ENCODE data around the gene CAMTA1. TPM values are rescaled to one million over a fixed set of nuclear protein-coding genes. Genes with fewer than 3 reads are reported as not detected.

Gene CAMTA1
- total RNA-seq, 1 experiment from 2014 or later = 219 TPM

DNA sequence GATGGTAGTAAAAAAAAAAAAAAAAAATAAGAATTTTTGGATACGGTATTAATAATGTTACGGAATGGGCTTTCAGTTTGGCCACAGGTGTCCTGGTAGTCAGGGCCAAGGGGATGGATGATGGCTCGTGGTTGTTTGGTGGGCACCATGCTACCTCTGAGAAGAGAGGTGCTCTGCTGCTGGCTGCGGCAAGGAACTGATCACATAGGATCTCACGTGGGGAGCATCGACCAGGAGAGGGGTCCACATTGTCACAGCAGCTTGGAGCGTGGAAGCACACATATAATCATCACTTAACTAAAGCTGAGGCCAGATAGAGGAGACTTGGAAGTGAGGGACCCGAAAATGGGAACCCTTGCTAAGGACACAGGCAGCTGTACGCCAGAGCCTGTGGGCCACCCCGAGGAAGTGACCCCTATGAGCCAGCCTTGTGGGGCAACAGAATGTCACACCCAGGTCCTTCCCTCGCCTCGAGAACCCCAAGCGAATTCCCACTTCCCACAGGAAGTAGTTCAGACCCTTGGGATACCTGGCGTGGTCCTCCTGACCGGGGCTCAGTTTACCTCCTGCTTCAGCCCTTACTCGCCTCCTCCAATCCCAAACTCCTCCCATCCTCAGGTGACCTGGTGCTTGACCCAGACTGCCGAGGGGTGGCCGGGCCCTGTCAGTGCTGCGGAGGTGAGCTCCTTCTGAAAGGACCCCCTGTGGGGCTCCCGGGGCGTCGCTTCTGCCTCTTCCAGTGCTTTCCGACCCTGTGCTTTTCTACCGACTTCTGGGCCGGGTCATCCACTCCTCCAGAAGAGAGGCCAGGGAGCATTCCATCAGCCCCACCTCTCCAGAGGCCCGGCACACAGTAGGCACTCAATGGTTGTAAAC is 222.0 kb downstream of the CAMTA1 start:
- no peak for DNase-seq (ENCODE audit: low read depth)

DNA sequence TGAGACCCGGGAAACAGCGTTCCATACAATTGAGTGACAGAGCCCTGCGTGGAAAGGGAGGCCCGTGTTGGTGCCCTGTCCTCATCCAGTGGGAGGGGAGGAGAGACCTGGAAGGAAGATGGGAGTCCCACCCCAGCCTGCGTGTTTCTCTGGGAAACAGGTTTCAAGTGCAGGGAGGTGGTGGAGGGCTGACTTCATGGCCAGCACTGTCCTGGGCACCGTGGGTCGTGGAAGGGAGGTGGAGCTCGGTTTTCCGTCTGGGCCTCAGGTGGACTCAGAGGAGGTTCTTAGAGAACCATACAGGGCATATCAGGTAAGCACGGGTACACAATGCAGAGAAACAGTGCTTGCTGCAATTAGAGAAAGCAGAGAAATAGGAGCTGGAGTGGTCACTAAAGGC is 222.6 kb downstream of the CAMTA1 start:
- no peak for DNase-seq (ENCODE audit: low read depth)

DNA sequence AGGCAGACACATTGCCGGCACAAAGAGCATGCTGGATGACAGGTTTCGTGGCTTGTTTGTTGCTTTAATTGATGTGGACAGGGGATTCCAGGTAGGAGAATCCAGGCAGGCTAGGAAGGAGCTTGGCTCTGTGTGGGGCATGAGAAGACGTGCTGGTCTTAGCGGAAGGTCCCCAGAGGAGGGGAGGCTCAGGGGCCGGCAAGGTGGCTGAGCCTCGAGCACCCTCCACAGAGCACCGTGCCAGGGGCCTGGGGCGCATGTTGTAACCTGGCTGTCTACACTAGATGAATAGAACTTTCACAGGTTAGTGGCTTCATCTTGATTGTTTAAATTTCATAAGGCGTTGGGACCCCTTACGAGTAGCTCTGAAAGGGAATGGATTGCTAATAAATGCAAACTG is 223.1 kb downstream of the CAMTA1 start:
- DNase-seq (ENCODE audit: low read depth) = no peak

DNA sequence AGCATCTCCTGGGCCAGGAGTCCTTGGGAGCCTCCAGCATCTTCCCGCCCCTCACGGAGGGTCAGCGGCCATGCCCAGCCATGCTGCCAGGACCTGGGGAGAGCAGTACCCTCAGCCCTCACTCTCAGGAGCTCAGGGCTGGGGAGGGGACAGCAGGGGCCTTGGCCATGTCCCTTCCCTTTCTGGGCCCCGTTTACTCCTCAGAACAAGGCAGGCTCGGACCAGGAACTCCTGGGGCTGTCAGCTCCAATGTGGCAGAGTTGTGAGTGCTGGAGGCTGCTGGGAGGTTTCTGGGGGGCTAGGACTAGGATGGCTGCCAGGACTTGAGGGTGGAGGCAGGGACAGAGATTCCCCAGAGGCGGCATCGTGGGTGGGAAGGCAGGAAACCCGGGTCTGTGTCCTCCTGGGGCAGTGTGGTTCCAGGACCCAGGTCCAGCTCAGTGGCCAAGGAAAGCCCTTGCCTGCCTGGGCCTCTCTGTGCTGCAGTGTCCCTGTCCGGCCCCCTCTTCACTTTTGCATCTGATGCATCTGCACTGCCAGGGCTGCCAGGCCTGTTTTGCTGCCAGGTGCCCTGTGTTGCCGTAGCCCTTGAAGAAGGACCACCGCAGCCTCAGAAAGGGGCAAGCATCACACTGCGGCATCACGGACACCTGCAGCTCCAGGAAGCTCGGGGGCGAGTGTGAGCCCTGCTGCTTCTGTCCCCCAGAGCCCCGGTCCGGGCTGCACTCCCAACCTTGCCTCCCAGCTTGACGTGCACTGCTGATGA is 223.9 kb downstream of the CAMTA1 start:
- no peak for DNase-seq (ENCODE audit: low read depth)

DNA sequence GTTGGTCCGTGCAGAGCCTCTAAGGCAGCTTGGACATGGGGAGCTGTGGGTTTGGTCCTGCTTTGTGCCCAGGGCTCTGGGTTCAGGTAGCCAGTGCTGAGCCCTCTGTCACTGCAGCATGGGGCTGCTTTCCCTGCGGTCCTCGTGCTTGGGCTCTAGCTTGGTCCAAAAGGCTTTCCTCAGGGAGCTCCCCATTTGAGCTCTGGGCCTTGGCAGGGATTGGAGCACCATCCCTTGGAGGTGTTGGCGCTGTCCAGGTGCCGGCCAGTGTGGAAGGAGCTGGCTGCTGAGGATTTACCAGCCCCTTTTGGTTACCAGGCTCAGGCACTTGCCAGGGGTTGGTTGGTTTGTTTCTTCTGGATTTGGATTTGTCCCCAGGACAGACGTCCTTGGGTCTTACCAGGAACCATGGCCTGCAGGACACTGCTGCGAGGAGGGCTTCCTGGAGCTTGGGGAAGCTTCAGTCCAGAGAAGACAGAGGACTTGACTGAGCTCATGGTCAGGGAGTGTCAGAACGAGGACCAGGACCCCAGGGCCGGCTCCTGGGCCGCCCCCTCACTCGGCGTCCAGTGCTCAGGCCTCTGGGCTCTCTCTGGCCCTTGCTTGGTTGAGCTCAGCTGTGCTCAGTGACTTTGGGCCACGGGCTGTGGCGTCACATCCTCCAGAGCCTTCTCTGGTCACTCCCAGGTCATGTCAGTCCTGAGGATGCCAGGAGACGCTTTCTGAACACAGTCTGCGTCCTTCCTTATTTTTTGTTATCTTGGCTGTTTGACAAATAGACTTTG is 224.7 kb downstream of the CAMTA1 start:
- no peak for DNase-seq (ENCODE audit: low read depth)

DNA sequence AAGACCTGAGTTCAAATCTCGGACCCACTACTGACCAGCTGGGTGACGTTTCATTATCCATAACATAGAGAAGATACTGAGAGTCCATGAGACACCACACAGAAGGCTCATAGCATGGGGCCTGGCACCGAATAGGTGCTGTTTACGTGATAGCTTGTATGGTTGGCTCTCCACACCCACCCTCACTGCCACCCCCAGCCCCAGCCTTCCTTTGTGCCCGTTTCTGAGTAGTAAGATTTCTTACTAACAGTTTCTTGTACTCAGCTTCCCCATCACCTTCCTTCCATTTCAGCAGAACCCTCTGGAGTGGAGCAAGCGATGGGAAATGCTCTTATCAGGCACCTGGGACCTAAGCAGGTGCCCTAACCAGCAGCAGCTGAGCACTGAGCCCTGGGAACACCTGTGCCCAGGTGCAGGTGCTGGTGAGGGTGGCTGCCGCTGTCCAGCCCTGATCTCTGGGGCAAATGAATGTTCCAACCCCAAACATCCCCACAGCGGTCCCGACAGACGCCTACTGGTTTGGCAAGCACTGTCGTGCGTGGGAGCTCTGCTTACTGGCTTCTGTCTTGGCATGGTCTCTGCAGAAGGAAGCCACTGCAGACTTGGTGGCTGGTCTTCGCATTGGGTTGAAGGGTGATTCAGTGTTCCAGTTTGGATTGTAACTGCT is 225.4 kb downstream of the CAMTA1 start:
- no peak for DNase-seq (ENCODE audit: low read depth)

DNA sequence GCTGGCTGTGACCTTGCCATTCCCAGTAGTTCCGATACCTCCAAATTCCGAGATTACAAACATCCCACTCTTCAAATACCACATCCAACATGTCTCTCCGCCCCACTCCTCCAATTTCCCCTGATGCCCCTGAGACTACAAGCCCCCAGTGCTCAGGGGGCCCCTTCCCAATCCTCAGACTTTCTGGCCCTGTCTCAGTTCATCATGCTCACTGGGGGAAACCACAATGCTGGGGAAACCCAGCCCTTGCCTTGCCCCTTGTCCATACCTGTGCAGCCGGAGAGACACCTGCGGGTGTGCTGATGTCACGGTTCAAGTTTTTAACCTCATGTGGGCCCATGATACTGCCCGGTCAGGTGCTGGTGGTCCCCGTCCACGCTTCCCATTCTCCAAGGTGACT is 226.6 kb downstream of the CAMTA1 start:
- no peak for DNase-seq (ENCODE audit: low read depth)

DNA sequence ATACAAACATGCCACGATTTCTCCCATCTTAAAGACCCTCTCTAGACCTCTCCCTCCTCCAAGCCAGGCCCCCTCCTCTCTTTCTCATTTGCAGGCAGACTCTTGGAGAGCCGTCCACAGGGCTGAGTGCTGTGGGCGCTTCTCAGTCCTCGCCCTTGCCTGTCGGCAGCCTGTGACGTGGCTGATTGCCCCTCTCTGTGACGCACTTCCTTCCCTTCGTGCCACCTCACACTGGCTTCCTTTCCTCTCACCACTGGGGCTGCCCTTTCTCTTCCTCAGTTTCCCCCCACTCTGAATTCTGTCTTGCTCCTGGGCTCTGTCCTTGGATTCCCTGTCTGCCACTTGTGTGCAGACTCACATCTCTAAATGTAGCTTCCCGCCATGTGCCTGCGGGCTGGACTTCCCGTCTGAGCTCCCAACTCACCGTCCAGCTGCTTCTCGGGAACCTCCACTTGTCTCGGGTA is 227.2 kb downstream of the CAMTA1 start:
- DNase-seq (ENCODE audit: low read depth) = no peak

DNA sequence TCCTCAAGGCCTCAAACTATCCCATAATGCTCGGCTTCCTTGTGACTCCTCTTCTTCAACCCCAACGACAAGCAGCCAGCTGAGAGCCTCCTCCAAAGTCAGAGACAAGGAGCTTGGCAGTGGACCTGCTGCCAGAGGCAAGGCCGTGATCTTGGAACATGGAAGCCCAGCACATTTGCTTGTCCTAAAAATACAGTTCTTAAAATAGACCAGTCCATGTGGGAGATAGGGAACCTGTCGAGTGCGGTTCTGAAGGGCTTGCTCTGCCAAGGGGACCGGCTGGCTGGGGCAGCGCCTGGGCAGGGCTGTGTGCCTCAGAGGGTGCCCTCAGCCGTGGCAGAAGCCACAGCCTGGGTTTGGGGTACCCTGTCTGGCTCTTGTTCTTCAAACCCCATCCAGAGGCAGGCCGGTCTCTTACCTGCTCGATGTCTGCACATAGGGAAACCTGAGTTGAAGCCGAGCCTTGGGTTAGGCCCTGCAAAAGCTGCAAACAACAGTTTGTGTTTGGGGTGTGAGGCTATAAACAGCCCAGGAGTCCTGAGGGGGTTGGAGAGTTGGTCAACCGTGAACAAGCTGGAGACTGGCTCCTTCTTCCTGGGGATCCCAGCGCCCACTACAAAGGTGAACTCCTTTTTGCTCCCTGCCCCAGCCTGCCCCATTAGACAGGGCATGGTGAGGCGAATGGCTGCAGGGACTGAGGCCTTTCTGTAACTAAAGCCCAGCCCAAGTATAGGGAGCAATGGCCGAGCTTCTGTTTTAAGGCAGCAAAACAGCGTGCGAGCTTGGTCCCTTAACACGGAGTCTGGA is 228.8 kb downstream of the CAMTA1 start:
- no peak for DNase-seq (ENCODE audit: low read depth)

DNA sequence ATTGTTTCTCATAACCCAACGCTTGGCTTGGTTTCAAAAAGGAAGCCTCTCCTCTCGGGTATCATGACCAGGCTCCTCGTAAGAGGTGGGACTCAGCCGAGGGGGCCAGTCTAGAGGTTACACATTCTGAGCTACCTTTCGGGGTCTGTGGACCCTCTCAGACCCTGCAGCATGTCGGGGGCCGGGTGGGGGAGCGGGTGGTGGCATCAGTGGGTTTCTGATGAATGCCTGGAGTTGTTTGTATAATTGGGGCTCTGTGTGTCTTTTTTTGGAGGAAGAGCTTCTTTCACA is 229.3 kb downstream of the CAMTA1 start:
- no peak for DNase-seq (ENCODE audit: low read depth)

DNA sequence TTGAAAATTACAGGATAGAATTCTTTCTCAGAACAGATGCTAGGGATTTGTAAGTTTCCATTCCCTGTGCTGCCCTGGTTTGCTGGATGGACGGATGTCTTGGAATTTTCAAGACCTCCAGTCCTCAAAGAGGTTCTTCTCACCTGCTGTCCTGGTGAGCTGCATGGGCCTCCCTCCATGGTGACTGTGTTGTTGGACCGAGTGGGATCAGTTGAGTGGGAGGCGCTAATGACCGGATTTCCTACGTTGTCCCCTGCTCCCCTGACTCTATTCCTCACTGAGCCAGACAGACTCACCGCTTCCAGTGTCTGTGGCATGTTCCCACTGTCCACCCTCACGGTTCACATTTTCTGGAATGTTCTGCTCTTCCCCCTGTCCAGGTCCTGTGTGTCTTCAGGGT is 229.8 kb downstream of the CAMTA1 start:
- no peak for DNase-seq (ENCODE audit: low read depth)

DNA sequence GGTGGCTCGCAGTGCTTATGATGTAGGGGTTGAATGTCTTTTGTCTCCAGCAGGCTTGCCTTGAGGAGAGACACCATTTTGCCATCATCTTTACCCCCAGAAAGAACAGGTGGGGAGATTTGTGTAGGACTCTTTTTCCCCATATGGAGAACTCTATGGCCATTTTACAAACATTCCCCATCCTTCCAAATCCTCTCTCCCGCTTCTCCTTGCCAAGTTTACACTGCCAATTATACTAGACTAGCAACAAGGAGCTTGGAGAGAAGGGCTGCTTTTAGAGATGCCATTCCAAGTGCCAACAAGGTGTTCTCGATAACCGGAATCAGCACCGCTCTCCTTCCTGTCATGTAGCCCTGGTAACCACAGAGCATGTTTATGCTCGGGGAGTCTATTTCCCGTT is 233.1 kb downstream of the CAMTA1 start:
- DNase-seq (ENCODE audit: low read depth) = no peak

DNA sequence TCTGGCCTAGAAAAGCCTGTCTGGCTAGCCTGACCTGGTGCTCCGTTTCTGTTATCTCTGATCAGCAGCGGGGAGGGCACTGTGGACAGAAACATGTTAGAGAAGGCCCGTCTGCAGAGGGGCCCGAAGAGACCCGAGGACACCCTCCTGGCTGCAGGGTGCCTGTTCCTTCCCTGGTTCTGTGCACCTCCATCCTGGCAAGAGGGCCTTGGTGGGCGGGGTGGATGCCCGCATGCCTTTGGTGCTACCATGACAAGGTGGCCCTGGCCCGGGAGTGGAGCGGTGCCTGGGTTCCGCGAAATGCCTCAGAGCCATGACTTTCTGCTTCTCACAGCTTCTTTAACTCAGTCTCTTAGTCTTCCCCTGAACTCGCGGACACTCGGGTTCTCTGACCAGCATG is 233.6 kb downstream of the CAMTA1 start:
- no peak for DNase-seq (ENCODE audit: low read depth)

DNA sequence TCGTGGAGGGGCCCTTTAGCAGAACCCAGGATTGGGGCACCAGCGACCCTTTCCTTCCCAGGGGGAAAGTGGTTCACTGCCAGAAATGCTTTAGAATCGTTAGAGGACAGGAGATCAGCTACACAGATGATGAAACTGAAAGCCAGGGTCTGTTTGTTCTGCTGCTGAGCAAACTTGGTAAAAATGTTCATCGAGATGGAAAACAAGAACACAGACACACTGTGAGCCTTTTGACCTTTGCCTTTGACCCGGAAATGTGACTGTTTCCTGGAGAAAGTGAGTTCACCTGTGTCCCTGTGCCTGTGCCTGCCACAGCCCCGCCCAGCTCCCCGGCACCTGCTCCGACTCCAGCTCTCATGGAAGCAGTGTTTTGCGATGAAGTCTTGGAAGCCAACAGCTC is 234.3 kb downstream of the CAMTA1 start:
- DNase-seq (ENCODE audit: low read depth) = no peak

DNA sequence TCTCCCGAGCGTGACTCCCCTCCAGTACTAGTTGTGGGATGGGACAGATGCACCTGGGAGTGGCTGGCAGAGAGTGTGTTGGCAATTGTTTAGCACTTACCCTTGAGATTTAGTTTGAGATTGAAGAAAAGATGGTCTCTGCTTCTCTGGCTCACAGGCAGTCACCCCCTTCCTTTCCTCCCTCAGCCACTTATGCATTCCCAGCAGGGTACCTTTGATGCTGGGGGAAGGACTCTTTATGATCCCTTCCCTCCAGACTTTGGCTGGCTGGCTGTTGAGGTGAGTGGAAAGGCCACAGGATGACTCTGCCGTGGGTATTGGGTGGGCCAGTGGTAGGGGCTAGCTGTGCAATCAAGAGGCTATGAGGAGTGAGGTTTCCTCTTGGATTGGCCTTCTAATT is 236.8 kb downstream of the CAMTA1 start:
- no peak for DNase-seq (ENCODE audit: low read depth)

DNA sequence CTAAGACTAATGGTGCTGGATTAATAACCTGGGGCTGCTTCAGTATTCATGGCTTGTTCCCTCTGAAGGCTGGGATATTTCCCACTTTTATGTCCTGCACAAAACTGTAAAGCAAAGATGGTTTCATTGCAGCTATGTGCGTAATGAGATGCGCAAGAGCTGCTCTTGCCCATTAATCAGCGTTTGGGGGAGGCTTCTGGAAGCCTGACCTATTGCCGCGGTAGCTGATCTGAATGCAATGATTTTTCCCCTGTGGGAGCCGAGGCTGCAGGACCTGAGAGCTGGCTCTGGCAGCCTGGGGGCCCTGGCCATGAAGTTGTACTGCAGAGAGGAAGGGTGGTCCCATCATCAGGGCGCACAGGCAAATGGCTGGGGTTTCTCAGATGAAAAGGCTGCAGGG is 239.8 kb downstream of the CAMTA1 start:
- no peak for DNase-seq (ENCODE audit: low read depth)

DNA sequence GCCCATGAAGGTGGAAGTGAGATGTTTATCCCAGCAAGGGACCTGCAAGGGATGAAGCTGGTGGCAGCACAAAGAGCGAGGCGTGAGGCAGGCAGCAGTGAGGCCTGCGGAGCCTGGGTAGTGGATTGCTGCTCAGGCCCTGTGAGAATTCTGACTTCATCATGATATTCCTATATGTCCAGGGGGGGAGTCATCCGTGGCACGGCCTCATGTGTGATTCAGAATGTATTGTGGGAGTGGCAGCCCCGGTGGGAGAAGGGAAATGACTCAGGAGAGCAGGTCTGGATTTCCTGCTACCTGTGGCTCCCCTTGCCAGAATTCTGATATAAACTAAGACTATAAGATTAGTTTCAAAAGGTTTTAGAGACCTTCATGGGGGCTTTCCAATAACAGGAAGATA is 240.9 kb downstream of the CAMTA1 start:
- peak; percentile 55 for DNase-seq (ENCODE audit: low read depth)

DNA sequence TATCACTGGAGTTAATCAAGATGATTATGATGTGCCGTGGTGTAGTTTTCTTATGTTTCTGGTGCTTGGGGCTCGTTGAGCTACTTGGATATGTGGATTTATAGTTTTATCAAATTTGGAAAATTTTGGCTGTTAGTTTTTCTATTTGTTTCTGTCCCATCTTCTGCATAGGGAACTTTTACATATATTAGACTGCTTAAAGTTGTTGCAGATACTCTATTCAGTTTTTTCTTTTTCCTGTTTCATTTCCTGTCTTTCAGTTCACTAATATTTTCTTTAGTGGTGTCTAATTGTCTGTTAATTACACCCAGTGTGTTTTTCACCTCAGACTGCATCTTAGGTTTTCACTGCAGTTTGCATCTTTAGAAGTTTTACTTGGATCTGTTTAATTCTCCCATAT is 247.7 kb downstream of the CAMTA1 start:
- no peak for DNase-seq (ENCODE audit: low read depth)

DNA sequence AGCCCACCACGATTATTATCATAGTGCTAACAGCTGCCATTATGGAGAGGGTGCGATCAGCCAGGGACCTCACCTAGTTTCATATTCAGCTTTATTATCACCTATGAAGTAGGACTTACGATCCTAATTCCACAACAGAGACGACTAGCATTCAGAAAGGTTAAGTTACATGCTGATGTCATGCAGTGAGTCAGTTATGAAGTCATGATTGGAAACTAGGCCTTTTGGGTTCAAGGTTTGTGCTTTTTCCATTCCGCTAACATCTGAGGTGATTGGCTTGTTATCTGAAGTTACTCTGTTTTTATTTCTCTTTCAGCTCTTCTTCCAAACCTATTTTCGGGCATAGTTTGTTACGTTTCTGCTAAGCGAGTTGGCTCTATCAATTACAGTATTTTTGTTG is 251.1 kb downstream of the CAMTA1 start:
- no peak for DNase-seq (ENCODE audit: low read depth)

DNA sequence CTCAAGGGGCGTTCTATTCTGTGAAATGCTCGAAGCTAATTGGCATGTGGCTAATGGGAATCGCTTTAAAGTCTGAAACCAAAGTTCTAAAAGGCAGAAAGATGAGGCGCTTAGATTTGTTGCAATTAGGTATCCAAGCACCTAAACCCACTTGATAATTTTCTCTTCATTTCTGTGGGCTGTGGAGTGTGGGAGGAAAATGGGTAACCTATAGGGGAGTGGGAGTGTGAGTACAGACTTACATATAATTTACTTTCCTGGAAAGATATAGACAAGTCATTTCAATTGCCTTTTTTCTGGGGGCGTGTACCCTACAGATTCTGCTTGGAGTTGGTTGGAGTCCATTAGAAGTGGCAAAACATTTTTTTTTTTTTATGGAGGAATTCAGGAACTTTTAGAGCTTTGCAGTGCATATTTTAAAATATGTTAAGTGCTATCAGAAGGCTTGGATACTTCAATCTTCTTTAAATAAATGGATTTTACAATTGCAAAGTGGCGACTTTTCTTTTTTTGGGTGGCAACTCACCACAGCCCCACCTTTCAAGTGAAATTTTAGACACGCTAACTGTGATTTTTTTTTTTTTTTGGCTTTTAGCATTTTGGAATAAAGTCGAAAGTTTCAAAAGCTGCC is 254.5 kb downstream of the CAMTA1 start:
- DNase-seq (ENCODE audit: low read depth) = no peak
